T-helper 9 cell (primary cell): Measurements from ENCODE around the gene SLCO3A1.

Experiments
- DNase-seq: peaks from one replicate; pipeline ENCODE4 v3.0.0-alpha.2; 2020

Gene SLCO3A1

GRCh38 chr15:92109191-92109873 is 255.8 kb downstream of the SLCO3A1 start:
- DNase-seq = no peak

DNA sequence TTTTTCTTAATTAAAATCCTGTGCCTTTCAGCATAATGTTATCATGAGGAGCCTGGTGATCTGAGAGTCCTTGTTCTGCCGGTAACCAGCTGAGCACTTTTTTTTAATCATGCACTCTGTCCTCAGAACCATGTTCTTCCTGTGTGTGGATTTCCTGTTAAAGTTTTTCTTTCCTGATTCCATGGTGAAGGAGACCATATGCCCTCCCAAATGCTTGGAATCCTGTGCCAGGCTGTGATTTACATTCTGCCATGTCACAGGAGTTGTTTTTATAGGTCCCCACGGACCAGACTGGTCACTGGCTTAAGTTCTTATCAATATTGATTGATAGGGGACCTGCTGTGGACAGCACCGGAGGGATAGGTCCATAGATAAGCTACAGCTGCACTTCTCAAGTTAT is 257.8 kb downstream of the SLCO3A1 start:
- DNase-seq = no peak

DNA sequence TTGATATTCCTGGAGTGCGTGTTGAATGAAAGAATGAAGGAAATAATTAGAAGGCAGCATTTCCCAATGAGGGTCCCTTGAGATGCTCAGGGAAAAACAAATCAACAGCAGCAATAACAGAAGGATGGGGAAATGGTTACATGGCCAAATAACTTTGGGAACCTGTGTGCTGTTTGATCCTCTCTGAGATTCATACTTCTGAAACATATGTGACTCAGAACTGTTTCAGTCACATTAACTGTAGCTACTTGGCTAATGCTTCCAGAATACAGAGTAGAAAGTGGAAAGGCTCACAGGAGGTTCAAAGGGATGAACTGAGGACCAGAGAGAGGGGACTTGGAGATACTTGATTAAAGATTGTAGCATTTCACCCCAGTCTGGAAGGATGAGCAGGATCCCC is 258.2 kb downstream of the SLCO3A1 start:
- DNase-seq = no peak

DNA sequence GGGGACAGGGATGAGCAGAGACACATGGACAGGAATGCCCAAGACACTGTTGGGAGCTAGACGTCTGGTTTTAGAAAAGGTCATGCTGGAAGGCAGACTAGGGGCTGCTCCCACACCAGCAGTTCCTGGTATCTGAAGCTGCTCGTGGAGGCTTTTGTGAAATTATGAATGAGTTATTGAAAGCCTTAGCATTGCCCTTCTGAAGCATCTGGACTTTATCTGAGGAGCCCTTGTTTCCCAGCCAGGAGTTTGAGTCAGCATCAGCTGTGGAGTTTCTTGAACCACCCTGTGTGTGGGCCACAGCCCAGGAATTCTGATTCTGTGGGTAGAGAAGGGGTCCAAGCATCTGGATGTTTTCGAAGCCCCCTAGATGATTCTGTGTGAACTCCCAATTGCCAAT is 258.7 kb downstream of the SLCO3A1 start:
- DNase-seq = no peak

DNA sequence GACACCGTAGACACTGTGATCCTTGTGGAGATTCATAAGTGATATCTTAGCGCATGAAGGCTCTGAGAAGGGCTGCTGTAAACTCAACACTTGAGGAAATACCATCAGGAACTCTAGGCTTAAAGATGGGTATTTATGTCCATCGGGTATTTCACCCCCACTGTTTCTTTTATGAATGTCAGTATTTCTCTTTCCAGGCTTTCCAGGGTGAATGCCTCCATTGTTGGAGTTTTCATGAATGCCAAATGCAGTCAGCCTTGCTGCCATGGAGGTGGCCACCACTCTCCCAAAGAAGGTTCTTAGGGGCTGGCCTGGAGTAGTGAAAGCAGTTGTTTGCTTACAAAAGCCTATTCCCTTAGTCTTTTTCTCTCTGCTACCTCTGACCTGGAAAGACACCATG is 259.2 kb downstream of the SLCO3A1 start:
- DNase-seq = no peak

GRCh38 chr15:92113832-92114231 is 260.3 kb downstream of the SLCO3A1 start:
- DNase-seq = no peak

DNA sequence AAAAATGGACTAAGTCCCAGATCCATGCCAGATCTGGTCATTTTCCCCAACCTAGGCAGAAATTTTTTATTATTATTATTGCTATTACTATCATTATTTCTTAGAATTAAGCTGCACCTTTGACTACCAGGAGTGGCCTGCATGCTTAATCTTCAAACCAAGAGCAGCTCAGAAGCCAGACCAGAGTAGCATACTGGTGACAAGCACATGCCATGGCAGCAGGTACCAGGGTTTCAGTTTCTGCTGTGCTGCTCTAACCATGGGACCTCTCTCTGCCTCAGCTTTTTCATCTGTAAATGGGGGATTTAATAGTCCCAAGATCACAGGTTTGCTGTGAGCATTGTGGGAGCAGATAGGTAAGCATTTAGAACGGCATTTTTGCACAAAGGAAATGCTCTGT is 262.3 kb downstream of the SLCO3A1 start:
- no peak for DNase-seq

DNA sequence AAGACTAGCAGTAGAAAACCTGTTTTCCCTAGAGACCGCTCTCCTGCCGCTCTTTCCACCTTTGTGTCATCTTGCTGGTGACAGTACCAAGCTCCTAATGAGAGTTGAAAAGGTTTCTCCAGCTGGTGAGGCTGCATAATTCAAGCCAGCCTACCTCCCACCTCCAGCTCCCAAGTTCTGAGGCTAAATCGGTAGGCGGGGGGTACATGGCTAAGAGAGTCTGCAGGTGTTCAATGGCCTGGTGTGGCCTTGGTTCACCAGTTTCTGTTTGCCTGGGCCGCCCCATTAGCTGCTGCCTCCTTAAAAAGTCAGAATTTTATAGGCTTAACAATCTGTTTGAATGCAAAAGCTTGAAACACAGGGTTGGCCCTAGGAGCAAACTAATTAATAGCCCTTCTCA is 262.8 kb downstream of the SLCO3A1 start:
- DNase-seq = no peak

DNA sequence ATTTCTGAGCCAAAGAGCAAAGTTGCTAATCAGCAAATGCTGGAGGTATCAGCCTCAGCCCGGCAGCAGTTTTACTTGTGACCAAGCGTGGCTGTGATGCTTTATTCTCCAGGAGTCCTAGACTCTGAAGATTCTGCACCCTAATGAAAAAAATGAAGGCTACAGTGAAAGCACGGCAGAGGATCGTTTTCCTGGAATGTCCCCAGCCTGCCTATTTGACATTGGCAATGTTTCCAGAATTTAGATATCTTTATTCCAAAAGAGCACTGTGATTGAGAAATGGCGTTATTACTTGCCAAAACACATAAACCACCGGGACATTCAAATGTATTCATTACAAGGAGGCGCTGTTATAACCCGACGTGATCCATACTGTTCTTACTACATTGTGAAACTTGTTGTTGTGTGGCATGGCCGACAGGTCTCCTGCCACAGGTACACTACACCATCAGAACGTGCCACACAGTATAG is 263.8 kb downstream of the SLCO3A1 start:
- no peak for DNase-seq

- no peak for DNase-seq
Measured at GRCh38 chr15:92118162-92118935, 264.8 kb downstream of the SLCO3A1 start.

- DNase-seq = no peak
Measured at GRCh38 chr15:92118936-92119325, 265.4 kb downstream of the SLCO3A1 start.

DNA sequence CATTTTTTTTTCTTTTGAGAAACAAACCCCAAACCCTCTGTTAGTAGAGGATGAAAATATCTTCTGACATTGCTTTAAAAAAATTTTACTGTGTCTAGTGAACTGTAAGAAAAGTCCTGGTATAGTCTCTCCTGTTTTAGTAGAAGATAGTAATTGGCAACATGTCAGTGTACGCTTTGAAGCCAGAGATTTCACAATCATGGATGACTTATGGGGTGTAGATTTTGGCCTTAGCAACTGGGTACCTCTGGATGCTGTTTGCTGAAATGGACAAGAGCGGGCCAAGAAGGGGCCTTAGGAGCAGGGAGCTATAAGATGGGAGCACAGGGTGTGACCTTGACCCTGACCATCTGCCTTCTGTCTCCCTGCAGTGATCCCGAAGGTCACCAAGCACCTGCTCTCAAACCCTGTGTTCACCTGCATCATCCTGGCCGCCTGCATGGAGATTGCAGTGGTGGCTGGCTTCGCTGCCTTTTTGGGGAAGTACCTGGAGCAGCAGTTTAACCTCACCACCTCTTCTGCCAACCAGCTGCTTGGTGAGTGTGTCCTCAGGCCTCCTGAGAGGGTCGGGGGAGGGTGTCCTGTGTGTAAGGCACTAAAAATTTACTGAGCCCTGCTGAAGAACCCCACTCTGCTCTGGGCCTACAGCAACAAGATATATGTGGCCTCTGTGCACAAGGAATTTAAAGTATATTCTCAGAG is 266.7 kb downstream of the SLCO3A1 start:
- DNase-seq = no peak

DNA sequence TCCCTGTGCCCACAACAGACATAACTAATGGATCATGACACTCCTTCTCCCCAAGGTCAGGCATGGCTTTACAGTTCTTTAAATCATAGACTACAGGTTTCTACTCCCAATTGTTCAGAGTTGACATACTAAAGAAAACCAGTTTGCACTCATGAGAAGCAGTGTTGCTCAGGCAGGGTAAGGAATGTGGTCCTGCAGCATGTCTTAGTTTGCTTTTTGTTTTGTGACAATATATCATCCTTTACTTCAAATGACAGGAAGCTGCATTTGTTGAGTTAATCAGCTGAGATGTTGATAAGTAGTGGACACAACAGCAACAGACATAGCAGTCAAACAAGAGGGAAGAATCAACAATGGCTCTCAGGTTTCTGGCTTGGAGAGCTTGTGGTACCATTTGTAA is 267.5 kb downstream of the SLCO3A1 start:
- DNase-seq = no peak

DNA sequence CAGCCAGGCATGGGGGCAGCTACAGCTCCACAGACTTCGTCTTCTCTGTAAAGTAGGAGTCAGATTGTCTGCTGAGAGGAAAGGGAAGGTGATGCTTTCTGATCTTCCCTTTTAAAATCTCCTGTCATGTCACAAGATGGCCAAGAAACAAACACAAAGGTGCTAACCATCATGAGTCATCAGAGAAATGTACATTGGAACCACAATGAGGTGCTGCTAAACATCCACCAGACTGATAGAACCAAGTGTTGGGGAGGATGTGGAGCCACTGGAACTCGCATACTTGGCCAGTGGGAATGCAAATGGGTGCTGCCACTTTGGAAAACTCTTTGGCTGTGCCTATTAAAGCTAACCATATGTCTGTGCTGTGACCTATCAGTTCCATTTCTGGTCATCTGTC is 268.8 kb downstream of the SLCO3A1 start:
- no peak for DNase-seq

DNA sequence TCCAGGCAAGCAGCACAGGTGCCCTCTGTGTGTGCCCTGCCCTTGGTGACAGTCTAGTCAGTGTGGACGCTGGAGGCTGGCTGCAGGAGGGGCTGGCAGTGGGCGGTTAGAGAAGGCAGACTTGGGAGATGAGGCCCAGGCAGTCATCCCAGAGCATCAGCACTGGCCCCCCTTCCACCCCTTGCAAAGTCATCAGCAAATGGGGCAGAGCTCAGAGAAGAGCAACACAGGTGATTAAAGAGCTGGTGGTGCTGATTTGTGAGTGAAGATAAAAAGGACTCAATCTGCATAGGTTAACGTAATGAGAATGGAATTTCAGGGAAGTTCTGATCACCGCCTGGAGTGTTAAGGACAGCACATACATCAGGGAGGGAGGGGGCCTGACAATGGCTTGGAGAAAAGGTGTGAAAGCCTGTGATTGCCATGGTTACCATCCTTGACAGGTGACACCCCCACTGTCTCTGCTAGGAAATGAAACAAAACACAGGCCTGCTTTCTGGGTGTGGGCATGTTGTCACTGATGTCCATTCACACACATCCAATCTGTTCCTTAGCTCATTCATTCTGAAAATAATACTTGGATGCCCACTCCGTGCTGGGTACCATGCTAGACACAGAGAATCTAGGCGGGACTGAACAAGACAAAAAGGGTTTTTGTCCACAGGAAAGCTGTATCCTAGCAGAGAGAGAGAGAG is 270.6 kb downstream of the SLCO3A1 start:
- DNase-seq = no peak

GRCh38 chr15:92124657-92125010 is 271.1 kb downstream of the SLCO3A1 start:
- no peak for DNase-seq

DNA sequence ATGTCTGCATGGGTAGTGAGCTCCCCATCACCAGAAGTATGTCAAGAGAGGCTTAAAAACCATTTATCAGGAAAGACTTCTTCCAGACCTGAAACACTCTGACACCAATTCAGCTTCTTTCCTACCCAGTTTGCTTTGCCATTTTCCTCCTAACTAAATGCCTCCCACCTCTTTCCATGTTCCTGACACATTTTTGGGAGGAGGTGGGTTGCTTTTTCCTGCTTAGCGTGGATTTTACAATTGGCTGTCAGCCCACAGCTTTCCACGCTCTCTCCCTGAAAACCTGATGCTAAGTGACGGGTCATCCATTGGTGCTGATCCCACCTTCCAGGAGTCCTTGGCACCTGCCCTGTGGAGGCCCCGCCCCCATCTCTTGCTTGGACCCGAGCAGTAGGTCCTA is 275.3 kb downstream of the SLCO3A1 start:
- DNase-seq = no peak

DNA sequence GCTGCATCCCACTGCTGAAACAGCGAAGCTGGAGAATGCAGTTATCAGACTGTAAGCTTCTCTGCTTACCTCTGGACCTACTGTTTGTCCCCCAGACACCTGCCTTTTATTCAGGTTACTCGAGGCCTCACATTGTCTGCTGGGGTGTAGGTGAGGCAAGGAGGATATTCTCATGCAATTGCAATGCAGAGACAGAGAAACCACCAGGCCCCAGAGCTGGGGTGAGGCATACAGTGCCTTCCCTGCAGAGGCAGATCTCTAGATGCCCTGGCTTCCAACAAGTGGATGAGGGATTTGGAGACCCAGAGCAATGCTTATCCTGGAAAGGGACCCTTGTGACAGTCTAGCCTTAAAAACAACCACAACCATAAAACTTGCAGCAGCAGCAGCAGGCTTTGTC is 276.7 kb downstream of the SLCO3A1 start:
- no peak for DNase-seq

DNA sequence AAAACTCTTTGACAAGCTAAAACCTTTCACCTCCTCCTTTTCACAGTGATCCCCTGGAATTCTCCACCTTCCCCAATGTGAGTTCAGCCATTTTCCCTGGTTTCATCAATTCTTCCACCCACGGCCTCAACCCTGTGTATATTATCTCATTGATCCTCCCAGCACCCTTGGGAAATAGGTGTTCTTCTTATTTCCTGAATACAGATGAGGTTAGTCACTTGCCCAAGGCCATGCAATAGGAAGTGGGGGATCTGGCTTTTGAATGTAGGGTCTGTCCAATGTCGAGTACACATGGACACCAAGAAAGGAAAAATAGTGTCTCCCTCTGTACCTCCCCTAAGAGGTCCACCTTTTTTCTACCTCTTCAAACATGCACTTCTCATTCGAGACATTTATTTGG is 277.4 kb downstream of the SLCO3A1 start:
- no peak for DNase-seq

- no peak for DNase-seq
Measured at GRCh38 chr15:92132982-92133755, 279.7 kb downstream of the SLCO3A1 start.

DNA sequence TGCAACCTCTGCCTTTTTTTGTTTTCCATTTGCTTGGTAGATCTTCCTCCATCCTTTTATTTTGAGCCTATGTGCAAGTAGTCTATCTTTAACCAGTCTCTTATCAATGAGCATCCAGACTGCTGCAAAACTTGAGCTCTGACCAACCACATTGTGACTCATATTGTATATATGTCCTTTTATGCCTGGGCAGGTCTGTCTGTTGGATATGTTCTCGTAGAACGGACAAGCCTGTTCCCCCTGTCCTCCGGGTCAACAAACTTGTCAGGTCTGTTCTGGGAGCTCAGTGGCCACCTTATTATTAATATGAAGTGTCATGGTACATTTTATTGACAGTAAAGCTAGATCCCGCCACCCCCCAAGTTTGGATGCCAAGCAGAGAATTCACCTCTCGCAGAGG is 287.3 kb downstream of the SLCO3A1 start:
- DNase-seq = no peak

- no peak for DNase-seq
Measured at GRCh38 chr15:92141607-92142006, 288.1 kb downstream of the SLCO3A1 start.
